GM12801 (cell line): ENCODE data around the gene CFI.

Experiments used
- TF ChIP-seq, protein P1 (sequence below): IDR thresholded peaks from one replicate; pipeline ENCODE4 v1.5.1; 2011; ENCODE audit warnings: control low read depth; ENCODE audit not compliant: insufficient read length; ENCODE audit errors: extremely low read depth

CFI gene

GRCh38 chr4:109699553-109700225, 102.1 kb downstream of the CFI start:
- TF ChIP-seq, protein P1, sequence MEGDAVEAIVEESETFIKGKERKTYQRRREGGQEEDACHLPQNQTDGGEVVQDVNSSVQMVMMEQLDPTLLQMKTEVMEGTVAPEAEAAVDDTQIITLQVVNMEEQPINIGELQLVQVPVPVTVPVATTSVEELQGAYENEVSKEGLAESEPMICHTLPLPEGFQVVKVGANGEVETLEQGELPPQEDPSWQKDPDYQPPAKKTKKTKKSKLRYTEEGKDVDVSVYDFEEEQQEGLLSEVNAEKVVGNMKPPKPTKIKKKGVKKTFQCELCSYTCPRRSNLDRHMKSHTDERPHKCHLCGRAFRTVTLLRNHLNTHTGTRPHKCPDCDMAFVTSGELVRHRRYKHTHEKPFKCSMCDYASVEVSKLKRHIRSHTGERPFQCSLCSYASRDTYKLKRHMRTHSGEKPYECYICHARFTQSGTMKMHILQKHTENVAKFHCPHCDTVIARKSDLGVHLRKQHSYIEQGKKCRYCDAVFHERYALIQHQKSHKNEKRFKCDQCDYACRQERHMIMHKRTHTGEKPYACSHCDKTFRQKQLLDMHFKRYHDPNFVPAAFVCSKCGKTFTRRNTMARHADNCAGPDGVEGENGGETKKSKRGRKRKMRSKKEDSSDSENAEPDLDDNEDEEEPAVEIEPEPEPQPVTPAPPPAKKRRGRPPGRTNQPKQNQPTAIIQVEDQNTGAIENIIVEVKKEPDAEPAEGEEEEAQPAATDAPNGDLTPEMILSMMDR, result no peak

GRCh38 chr4:109698656-109699055, 103.1 kb downstream of the CFI start:
- TF ChIP-seq, protein P1, result no peak

GRCh38 chr4:109691411-109691920, 110.3 kb downstream of the CFI start:
- TF ChIP-seq, protein P1, result no peak
